NOMO-1 (cell line): ENCODE measurements around the gene ECHS1.
A peak's percentile ranks its signal among the peaks of the same experiment; 100 is the strongest.
"Not testable (repeated sequence)": the region's sequence is repeated elsewhere in the genome, so short reads cannot be mapped to it uniquely, and the experiment has no call there.

ENCODE experiments used
- DNase-seq, 2 experiments: peaks; one replicate each; lab custom pipeline; 2025; ENCODE audit not compliant: unreplicated experiment in 2 of 2; lab: John Stamatoyannopoulos, UW

ECHS1 gene

GRCh38 chr10:133400624-133401424 is 27.7 kb upstream of the ECHS1 start:
- DNase-seq = no peak

DNA sequence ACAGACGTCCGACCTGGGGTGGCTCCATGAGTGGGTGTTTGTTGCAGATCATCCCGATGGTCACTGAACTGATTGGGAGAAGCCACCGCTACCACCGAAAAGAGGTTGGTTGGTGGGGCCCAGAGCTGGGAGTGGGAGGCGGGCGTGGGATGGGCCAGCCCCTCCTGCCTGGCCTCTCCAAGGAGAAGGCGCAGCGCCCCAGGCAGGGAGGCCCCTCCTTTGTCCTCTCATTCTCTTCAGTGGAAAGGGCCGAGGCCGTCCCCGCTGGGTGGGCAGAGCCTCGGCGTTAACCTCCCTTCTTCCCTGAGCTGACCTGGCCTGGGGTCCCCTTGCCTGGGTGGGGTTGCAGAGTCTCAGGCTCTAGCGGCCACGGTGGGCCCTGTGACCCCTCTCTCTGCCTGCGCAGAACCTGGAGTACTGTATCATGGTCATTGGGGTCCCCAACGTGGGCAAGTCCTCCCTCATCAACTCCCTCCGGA is 26.0 kb upstream of the ECHS1 start:
- DNase-seq = no peak

- DNase-seq = no peak
Measured at GRCh38 chr10:133397938-133398337, 24.8 kb upstream of the ECHS1 start.

DNA sequence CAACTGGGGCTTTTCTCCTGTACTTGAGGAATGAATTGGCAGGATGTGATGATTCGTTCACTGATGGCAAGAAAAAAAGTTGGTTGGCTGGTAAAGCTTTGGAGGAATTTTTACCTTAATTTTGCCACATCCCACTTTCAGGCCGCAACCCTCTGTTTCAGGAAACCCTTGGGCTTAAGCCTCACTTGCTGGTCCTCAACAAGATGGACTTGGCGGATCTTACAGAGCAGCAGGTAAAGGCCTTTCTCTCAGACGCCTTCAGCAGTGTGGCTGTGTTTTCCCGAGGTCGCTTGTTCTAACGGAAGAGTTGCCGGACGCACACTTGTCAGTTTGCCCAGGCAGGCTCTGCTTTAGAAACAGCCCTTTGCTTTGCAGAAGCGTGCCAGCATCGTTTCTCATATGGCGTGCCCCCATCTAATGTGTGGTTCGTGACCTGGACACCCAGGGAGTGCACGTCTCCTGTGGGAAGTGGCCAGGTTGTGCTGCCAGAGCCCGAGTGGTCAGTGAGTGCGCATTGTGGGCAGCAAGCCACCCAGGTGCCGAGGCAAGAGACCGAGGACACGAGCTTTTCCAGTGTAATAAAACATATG is 23.0 kb upstream of the ECHS1 start:
- no peak for DNase-seq

GRCh38 chr10:133394801-133395221 is 21.7 kb upstream of the ECHS1 start:
- peak in 1 of 2 experiments; percentile 12 for DNase-seq

DNA sequence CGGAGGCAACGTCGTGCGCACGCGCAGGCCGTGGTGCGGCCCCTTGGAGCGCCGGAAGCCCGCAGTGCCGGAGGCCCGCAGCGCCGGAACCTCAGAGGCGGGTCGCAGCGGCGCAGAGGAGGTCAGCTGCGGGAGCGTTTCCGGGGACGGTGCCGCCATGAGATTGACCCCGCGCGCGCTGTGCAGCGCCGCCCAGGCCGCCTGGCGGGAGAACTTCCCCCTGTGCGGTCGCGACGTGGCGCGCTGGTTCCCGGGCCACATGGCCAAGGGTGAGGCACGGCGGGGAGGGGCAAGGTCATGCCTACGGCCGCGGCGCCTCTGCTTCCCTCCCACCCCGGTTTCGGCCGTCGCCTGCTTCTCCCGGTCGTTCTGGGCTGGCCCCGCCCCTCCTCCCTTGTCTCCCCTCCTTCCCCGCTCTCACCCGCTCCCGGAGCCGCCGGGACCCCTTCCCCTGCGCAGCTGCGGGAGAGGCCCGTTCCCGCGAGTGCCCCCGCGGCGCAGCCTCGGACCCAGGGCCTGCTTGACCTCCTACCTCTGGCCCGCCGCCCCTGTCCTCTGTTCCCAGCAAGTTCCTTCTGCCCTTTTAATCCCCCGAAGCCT is 21.0 kb upstream of the ECHS1 start, which contains the start of gene MTG1:
MTG1 (plus strand) TSS at position 94 of the 600 bp plus-strand sequence; CDS start at position 158, 64 bp downstream.
- peak; percentile 88 to 92 for DNase-seq

- no peak for DNase-seq
Measured at GRCh38 chr10:133393401-133394063, 20.4 kb upstream of the ECHS1 start.

- no peak for DNase-seq
Measured at GRCh38 chr10:133391761-133392518, 18.8 kb upstream of the ECHS1 start.

- DNase-seq = no peak
Measured at GRCh38 chr10:133391249-133391635, 18.1 kb upstream of the ECHS1 start.

GRCh38 chr10:133390597-133391248 is 17.6 kb upstream of the ECHS1 start:
- DNase-seq = no peak

GRCh38 chr10:133388973-133389818 is 16.0 kb upstream of the ECHS1 start:
- DNase-seq = peak; percentile 39 to 78

DNA sequence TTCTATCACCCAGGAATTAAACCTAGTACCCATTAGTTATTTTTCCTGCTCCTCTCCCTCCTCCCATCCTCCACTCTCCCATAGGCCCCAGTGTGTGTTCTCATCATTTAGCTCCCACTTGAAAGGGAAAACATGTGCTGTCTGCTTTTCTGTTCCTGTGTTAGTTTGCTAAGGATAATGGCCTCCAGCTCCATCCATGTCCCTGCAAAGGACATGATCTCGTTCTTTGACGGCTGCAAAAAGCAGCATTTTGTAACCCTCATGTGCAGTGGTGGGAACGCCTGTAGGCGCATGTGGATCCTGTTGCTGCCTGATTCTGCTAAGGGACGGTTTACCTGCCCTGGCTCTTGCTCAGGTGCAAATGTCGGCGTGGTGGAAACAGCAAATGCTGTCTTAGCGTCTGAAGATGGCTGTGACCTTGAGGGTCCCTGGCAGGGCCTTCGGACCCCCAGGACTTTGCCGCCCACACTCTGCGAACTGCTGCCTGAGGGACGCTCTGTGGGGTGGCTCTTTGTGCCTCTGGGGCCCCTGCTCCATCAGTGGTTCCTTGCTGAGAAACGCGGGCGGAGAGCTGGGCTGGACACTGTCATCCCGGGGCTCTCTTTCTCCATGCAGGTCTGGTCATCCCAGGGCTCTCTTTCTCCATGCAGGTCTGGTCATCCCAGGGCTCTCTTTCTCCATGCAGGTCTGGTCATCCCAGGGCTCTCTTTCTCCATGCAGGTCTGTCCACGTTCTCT is 15.2 kb upstream of the ECHS1 start:
- no peak for DNase-seq

- DNase-seq = not testable (repeated sequence)
Measured at GRCh38 chr10:133386951-133387350, 13.8 kb upstream of the ECHS1 start.

GRCh38 chr10:133385214-133385613 is 12.1 kb upstream of the ECHS1 start:
- DNase-seq = no peak

DNA sequence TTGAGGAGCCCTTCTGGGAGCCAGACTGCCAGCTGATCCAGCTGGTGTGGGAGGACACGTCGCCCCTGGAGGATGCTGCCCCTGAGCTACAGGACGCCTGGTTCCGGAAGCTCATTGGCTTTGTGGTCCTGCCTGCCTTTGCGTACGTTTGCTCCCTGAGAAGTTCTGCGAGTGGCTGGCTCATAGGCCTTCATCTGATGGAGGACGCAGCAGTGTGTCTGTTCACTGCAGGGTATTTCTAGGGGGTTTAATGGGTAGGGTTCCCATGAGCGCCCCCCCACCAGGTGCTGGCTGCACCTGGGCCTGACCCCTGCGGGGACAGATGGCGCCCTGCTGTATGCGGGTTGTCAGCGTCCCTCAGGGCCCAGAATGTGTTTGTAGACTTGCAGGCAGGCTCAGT is 10.9 kb upstream of the ECHS1 start:
- DNase-seq = no peak

- DNase-seq = no peak
Measured at GRCh38 chr10:133383551-133383950, 10.4 kb upstream of the ECHS1 start.

GRCh38 chr10:133381036-133381435 is 7.9 kb upstream of the ECHS1 start:
- DNase-seq = no peak
